ENCODE results near the gene VPS16.
"Not testable (repeated sequence)": the region's sequence is repeated elsewhere in the genome, so short reads cannot be mapped to it uniquely, and the experiment has no call there.

VPS16 gene

DNA sequence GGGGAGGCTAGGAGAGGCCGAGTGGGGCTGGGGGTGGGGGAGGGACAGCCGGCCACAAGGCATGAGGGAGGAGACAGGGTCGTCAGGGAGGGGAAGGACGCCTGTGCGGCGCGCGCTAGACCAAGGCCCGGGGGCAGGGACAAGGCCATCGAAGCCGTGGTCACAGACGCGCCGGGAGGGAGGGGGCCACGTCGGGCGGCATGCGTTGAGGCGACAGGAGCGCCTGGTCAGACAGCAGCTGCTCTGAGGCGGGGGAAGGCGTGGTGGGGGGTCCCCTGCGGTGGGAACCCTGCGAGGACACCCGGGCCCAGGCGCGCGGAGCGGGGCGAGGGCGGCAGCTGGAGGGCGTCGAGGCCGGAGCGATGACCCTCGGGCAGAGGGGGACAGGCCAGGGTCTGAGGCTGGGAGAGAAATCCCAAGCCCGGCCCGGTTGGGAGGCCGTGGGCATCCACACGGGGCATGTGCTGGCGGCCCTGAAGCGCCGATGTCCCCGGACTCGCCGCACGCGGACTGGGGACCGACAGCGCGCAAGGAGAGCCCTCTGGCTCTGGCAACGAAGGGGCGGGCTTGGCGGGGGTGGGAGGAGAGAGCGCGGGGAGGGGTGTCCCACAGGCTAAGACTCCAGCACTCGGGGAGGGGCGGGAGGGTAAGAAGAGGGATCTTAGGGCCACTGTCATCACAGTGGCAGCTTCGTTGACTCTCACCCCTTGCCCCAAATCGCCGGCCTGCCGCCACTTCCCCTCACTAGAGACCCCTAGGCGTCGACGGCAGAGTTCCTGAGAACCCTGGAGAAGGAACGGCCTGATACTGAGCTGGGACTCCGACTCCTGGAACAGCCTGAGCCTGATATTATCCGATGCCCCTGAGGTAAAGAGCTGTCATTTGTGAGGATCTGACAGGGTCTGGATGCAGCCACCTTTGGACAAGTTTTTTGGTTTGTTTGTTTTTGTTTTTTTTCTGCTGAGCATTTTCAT, 19.4 kb upstream of the VPS16 start:
- peaks cover 0 to 4% of the 10 kb centered on the region in 2 donors for H3K4me1 ChIP-seq (ENCODE audit: control insufficient read depth in 1 of 2, insufficient read depth in 2 of 2, low read length in 2 of 2)
- H3K4me3 ChIP-seq (ENCODE audit: low read depth in 1 of 2, low read length in 2 of 2), result no peak overlapping the region
- no peaks in the 10 kb centered on the region for H3K9me3 ChIP-seq (ENCODE audit: control insufficient read depth in 1 of 2, low read length in 2 of 2)
- H3K27me3 ChIP-seq (ENCODE audit: low read depth, low read length), result peaks cover 14% of the 10 kb centered on the region
- H3K36me3 ChIP-seq (ENCODE audit: control insufficient read depth in 1 of 2, insufficient read depth in 2 of 2, low read length in 2 of 2), result no peaks in the 10 kb centered on the region
- H3K27ac ChIP-seq (ENCODE audit: low read length), result no peak overlapping the region

DNA sequence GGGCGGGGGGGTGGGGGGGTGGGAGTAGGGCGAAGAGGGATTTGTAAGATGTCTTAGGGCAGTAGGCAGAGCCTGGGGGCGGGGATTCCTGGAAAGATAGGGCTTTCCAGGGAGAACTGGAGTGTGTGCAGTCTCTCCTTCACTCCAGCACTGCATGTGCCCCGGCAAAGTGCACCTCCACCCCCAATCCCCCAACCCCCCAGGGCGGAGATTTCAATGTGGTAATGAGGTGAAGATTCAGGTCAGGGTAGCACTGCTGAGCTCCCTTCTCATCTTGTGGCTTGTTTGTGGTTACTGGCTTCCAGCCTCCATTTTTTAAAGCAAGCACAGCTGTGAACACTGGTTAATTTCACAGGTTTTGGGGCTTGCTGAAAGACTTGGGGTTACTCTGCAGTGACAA, 18.5 kb upstream of the VPS16 start:
- Histone ChIP-seq H3K9me3 (ENCODE audit: control insufficient read depth in 1 of 2, low read length in 2 of 2) (no peaks in the 10 kb centered on the region), H3K4me1 (ENCODE audit: control insufficient read depth in 1 of 2, insufficient read depth in 2 of 2, low read length in 2 of 2) (peaks cover 0 to 4% of the 10 kb centered on the region in 2 donors), H3K4me3 (ENCODE audit: low read depth in 1 of 2, low read length in 2 of 2) (no peak overlapping the region), H3K27ac (ENCODE audit: low read length) (no peak overlapping the region), H3K27me3 (ENCODE audit: low read depth, low read length) (peaks cover 14% of the 10 kb centered on the region), H3K36me3 (ENCODE audit: control insufficient read depth in 1 of 2, insufficient read depth in 2 of 2, low read length in 2 of 2) (no peaks in the 10 kb centered on the region)

DNA sequence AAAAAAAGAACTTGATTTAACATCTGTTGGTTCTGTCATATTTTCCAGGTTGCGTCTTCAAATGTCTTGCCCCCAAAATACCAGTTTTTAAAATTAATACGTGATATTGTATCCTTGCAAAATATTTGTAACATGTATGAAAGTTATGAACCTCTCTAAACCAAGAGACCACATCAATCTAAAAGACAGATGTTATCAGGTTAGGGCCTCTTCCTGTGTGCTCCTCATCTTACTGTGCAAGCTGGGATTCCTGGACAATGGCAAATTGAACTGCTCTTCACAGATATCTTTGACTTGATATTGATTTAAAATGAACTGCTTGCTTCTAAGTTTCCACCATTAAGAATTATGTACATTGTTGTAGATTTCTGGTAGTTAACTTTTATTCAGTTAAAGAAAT, 14.8 kb upstream of the VPS16 start:
- peaks cover 5% of the 10 kb centered on the region for H3K27me3 ChIP-seq (ENCODE audit: low read depth, low read length)
- no peaks in the 10 kb centered on the region for H3K9me3 ChIP-seq (ENCODE audit: control insufficient read depth in 1 of 2, low read length in 2 of 2)
- H3K4me3 ChIP-seq (ENCODE audit: low read depth in 1 of 2, low read length in 2 of 2), result no peak overlapping the region
- no peak overlapping the region for H3K27ac ChIP-seq (ENCODE audit: low read length)
- no peaks in the 10 kb centered on the region for H3K36me3 ChIP-seq (ENCODE audit: control insufficient read depth in 1 of 2, insufficient read depth in 2 of 2, low read length in 2 of 2)
- peaks cover 0 to 4% of the 10 kb centered on the region in 2 donors for H3K4me1 ChIP-seq (ENCODE audit: control insufficient read depth in 1 of 2, insufficient read depth in 2 of 2, low read length in 2 of 2)

DNA sequence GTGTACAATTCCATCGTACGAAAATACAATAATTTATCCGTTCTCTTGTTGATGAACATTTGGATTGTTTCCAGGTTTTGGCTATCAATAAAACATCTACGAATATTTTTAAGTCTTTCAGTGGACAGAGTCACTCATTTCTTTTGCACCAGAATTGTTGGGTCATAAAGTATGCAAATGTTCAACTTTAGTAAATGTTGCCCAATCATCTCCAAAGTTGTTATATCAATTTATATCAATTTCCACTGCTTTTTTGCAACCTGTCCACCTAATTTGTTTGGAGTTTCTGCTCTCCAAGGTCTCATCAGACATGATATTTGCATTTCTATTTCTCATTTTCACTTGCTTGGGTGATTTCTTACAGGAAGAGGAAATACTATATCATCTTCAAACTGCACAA, 13.9 kb upstream of the VPS16 start:
- no peak overlapping the region for H3K27ac ChIP-seq (ENCODE audit: low read length)
- H3K27me3 ChIP-seq (ENCODE audit: low read depth, low read length), result peaks cover 5% of the 10 kb centered on the region
- no peaks in the 10 kb centered on the region for H3K9me3 ChIP-seq (ENCODE audit: control insufficient read depth in 1 of 2, low read length in 2 of 2)
- no peaks in the 10 kb centered on the region for H3K36me3 ChIP-seq (ENCODE audit: control insufficient read depth in 1 of 2, insufficient read depth in 2 of 2, low read length in 2 of 2)
- no peak overlapping the region for H3K4me3 ChIP-seq (ENCODE audit: low read depth in 1 of 2, low read length in 2 of 2)
- H3K4me1 ChIP-seq (ENCODE audit: control insufficient read depth in 1 of 2, insufficient read depth in 2 of 2, low read length in 2 of 2), result no peaks in the 10 kb centered on the region

DNA sequence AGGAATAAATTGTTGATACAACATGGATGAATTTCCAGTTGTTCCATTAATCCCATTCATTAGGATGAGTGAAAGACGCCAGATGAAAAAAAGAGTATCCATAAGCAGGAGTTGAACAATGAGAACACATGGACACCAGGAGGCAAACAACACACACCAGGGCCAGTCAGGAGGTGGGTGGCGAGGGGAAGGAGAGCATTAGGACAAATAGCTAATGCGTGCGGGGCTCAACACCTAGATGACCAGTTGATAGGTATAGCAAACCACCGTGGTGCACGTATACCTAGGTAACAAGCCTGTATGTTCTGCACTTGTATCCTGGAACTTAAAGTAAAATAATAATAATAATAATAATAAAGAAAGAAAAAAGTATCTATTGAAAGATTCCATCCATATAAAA, 11.2 kb upstream of the VPS16 start:
- no peaks in the 10 kb centered on the region for H3K36me3 ChIP-seq (ENCODE audit: control insufficient read depth in 1 of 2, insufficient read depth in 2 of 2, low read length in 2 of 2)
- no peak overlapping the region for H3K4me3 ChIP-seq (ENCODE audit: low read depth in 1 of 2, low read length in 2 of 2)
- no peaks in the 10 kb centered on the region for H3K4me1 ChIP-seq (ENCODE audit: control insufficient read depth in 1 of 2, insufficient read depth in 2 of 2, low read length in 2 of 2)
- no peak overlapping the region for H3K27ac ChIP-seq (ENCODE audit: low read length)
- peaks cover 5% of the 10 kb centered on the region for H3K27me3 ChIP-seq (ENCODE audit: low read depth, low read length)
- no peaks in the 10 kb centered on the region for H3K9me3 ChIP-seq (ENCODE audit: control insufficient read depth in 1 of 2, low read length in 2 of 2)

DNA sequence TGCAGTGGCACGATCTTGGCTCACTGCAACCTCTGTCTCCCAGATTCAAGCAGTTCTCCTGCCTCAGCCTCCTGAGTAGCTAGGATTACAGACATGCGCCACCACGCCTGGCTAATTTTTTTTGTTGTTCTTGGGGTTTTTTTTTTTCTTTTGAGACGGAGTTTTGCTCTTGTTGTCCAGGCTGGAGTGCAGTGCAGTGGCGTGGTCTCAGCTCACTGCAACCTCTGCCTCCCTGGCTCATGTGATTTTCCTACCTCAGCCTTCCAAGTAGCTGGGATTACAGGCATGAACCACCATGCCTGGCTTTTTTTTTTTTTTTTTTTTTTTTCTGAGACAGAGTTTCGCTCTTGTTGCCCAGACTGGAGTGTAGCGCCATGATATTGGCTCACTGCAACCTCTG, 9.3 kb upstream of the VPS16 start:
- H3K4me1 ChIP-seq (ENCODE audit: control insufficient read depth in 1 of 2, insufficient read depth in 2 of 2, low read length in 2 of 2); H3K4me3 ChIP-seq (ENCODE audit: low read depth in 1 of 2, low read length in 2 of 2); H3K9me3 ChIP-seq (ENCODE audit: control insufficient read depth in 1 of 2, low read length in 2 of 2); H3K27me3 ChIP-seq (ENCODE audit: low read depth, low read length); H3K27ac ChIP-seq (ENCODE audit: low read length); H3K36me3 ChIP-seq (ENCODE audit: control insufficient read depth in 1 of 2, insufficient read depth in 2 of 2, low read length in 2 of 2): not testable (repeated sequence)

DNA sequence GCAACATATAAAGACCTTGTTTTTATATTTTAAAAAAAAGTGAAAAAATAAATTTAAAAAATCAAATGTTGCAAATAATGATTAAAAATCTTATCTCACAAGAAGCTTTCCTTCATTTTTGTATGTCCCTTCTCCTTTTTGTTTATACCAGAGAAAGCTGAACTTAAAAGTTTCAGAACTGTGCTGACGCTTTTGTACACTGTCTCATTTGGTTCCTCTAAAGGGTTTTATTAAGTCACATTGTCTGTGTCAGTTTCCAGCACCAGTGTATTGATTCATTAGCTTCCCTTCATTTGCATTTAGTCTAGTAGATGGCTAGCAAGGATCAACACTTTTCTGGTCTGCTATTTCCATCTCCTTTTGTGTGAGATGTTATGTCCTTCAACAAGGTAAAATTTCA, 6.8 kb upstream of the VPS16 start:
- Histone ChIP-seq H3K36me3 (ENCODE audit: control insufficient read depth in 1 of 2, insufficient read depth in 2 of 2, low read length in 2 of 2) (peaks cover 5 to 7% of the 10 kb centered on the region in 2 donors), H3K27me3 (ENCODE audit: low read depth, low read length) (peaks cover 5% of the 10 kb centered on the region), H3K4me1 (ENCODE audit: control insufficient read depth in 1 of 2, insufficient read depth in 2 of 2, low read length in 2 of 2) (no peaks in the 10 kb centered on the region), H3K9me3 (ENCODE audit: control insufficient read depth in 1 of 2, low read length in 2 of 2) (no peaks in the 10 kb centered on the region), H3K4me3 (ENCODE audit: low read depth in 1 of 2, low read length in 2 of 2) (no peak overlapping the region), H3K27ac (ENCODE audit: low read length) (no peak overlapping the region)

DNA sequence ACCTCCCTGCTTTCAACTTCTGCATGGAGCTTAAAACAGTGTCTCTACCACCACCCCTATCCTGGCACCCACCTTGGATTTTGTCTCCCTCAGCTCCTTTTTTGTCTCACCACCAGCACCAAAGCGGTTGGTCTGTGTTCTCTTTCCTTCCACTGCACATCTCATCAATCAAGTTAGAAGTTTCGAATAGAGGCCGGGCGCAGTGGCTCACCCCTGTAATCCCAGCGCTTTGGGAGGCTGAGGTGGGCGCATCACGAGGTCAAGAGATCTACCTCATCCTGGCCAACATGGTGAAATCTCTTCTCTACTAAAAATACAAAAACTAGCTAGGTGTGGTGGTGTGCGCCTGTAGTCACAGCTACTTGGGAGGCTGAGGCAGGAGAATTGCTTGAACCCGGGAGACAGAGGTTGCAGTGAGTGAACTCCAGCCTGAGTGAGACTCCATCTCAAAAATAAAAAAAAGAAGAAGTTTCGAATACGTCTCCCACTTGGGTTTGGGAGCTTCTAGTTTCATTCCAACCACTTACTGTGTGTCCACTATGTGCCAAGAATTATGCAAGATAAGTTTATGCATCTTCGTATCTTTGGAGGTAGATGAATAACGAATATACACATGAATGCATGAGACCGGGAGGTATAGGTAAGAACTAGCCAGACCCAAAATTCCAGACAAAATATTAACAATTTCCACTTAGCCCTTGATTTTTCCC, 6.0 kb upstream of the VPS16 start:
- H3K36me3 ChIP-seq (ENCODE audit: control insufficient read depth in 1 of 2, insufficient read depth in 2 of 2, low read length in 2 of 2), result peaks cover 5 to 7% of the 10 kb centered on the region in 2 donors
- H3K27me3 ChIP-seq (ENCODE audit: low read depth, low read length), result no peaks in the 10 kb centered on the region
- H3K4me3 ChIP-seq (ENCODE audit: low read depth in 1 of 2, low read length in 2 of 2), result no peak overlapping the region
- H3K4me1 ChIP-seq (ENCODE audit: control insufficient read depth in 1 of 2, insufficient read depth in 2 of 2, low read length in 2 of 2), result peaks cover 0 to under 1% of the 10 kb centered on the region in 2 donors
- H3K9me3 ChIP-seq (ENCODE audit: control insufficient read depth in 1 of 2, low read length in 2 of 2), result no peaks in the 10 kb centered on the region
- H3K27ac ChIP-seq (ENCODE audit: low read length), result no peak overlapping the region

DNA sequence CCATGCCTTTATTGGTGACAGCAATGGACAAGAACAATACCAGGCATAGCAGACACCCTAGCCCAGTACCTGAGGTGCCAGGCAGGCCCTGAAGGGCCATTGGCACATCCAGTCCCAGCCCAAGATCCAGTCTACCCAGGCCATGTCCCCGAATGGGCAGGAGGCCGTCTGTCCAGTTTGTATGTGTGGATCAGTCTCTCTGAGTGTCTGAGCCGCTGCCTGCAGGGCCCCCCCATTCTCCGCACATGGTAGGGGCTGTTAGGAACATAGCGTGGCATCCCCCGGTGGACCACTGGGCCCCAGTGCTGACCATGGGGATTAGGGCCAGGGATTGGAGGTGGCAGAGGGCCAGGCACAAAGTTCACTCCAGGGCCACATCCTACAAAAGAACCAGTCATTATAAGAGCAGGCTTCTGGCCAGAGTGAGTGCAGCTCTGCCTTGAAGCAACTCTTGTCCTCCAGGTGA, 5.2 kb upstream of the VPS16 start:
- Histone ChIP-seq H3K27ac (ENCODE audit: low read length) (no peak overlapping the region), H3K4me3 (ENCODE audit: low read depth in 1 of 2, low read length in 2 of 2) (no peak overlapping the region), H3K4me1 (ENCODE audit: control insufficient read depth in 1 of 2, insufficient read depth in 2 of 2, low read length in 2 of 2) (peaks cover 0 to 6% of the 10 kb centered on the region in 2 donors), H3K9me3 (ENCODE audit: control insufficient read depth in 1 of 2, low read length in 2 of 2) (no peaks in the 10 kb centered on the region), H3K27me3 (ENCODE audit: low read depth, low read length) (no peaks in the 10 kb centered on the region), H3K36me3 (ENCODE audit: control insufficient read depth in 1 of 2, insufficient read depth in 2 of 2, low read length in 2 of 2) (peaks cover 5 to 7% of the 10 kb centered on the region in 2 donors)

DNA sequence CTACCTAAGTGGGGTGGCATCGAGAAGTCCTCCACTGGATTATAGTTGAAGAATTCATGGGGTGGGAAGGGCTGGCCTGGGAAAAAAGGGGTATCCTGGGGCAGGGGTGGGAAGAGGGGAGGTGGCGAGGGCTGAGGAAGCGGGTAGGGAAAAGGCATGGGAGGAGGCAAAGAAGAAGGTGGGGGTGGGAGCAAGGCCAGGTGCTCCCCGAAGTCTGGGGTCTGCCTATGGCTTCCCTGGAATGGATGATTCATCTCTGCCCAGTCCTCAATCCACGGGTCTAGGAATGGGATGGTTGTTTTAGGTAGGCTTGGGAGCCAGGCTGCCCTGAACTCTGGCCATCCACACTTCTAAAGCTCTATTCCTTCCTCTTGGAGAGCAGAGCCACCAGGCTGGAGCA, 4.5 kb upstream of the VPS16 start:
- Histone ChIP-seq H3K36me3 (ENCODE audit: control insufficient read depth in 1 of 2, insufficient read depth in 2 of 2, low read length in 2 of 2) (peaks cover 5 to 7% of the 10 kb centered on the region in 2 donors), H3K27ac (ENCODE audit: low read length) (no peak overlapping the region), H3K4me1 (ENCODE audit: control insufficient read depth in 1 of 2, insufficient read depth in 2 of 2, low read length in 2 of 2) (peaks cover 0 to 6% of the 10 kb centered on the region in 2 donors), H3K4me3 (ENCODE audit: low read depth in 1 of 2, low read length in 2 of 2) (no peak overlapping the region), H3K9me3 (ENCODE audit: control insufficient read depth in 1 of 2, low read length in 2 of 2) (no peaks in the 10 kb centered on the region), H3K27me3 (ENCODE audit: low read depth, low read length) (no peaks in the 10 kb centered on the region)

DNA sequence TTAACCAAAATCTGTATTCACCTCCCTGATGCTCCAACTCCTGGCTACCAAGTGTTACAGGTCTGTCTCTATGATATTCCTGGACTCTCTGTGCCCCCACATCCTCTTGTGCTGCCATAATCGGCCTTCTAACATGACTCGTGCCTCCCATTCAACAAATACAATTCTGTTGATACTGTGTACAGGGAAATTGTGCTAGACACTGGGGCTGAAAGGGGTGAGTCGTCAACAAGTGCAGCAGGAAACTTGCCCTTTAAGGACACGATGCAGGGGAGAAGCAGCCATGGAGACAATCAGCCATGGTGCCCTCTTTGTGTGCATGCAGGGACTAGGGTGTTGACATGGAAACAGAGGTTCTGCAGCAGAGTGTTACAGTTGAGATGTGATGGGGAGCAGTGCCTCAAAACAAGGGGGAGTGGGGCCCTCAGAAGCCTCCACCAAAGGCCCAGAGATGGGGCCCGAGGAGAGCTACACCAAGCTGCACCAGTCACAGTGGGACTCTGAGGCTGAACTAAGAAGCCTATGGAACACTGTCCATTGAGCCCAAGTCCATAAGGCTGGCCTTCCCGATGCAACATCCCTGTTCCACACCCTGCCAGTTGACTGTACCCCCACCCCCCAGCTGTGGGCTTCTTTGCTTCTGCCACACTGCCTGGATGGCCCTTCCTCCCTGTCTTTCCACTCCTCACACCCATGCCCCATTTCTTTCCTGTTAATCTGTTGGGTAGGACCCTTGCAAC, 3.2 kb upstream of the VPS16 start:
- peaks cover 4 to 13% of the 10 kb centered on the region in 2 donors for H3K4me1 ChIP-seq (ENCODE audit: control insufficient read depth in 1 of 2, insufficient read depth in 2 of 2, low read length in 2 of 2)
- peaks cover 5 to 7% of the 10 kb centered on the region in 2 donors for H3K36me3 ChIP-seq (ENCODE audit: control insufficient read depth in 1 of 2, insufficient read depth in 2 of 2, low read length in 2 of 2)
- no peak overlapping the region for H3K4me3 ChIP-seq (ENCODE audit: low read depth in 1 of 2, low read length in 2 of 2)
- no peaks in the 10 kb centered on the region for H3K9me3 ChIP-seq (ENCODE audit: control insufficient read depth in 1 of 2, low read length in 2 of 2)
- H3K27ac ChIP-seq (ENCODE audit: low read length), result no peak overlapping the region
- H3K27me3 ChIP-seq (ENCODE audit: low read depth, low read length), result no peaks in the 10 kb centered on the region
